Fibroblast of mammary gland (primary cell): Measurements from ENCODE around the gene CD14.
"Not testable (repeated sequence)": the region's sequence is repeated elsewhere in the genome, so short reads cannot be mapped to it uniquely, and the experiment has no call there.

ENCODE experiments used
- DNase-seq: peaks from one replicate; pipeline ENCODE4 v3.0.0-alpha.2; 2010; ENCODE audit warnings: low read depth
- H3K4me3 ChIP-seq: 2 replicates; pipeline ENCODE4 v1.5.1; 2011; ENCODE audit warnings: low read depth, mild to moderate bottlenecking, low read length, moderate library complexity; ENCODE audit not compliant: control insufficient read depth
- CTCF ChIP-seq: conservative IDR thresholded peaks from 2 replicates; pipeline ENCODE4 v1.5.1; 2011; ENCODE audit warnings: low read depth, low read length, inconsistent platforms; ENCODE audit not compliant: control insufficient read depth, insufficient read depth

CD14 gene

GRCh38 chr5:140608722-140609121 is 24.3 kb downstream of the CD14 start:
- DNase-seq = no peak
- H3K4me3 ChIP-seq = no peak overlapping the region
- no peak for TF ChIP-seq CTCF

- peak; percentile 32 for DNase-seq
- no peak overlapping the region for H3K4me3 ChIP-seq
- TF ChIP-seq CTCF = no peak
Observed at GRCh38 chr5:140607031-140607430, 25.9 kb downstream of the CD14 start.

GRCh38 chr5:140605879-140606278 is 27.1 kb downstream of the CD14 start:
- no peak for TF ChIP-seq CTCF
- DNase-seq = peak; percentile 9
- no peak overlapping the region for H3K4me3 ChIP-seq

- no peak for DNase-seq
- no peak for TF ChIP-seq CTCF
- no peak overlapping the region for H3K4me3 ChIP-seq
Observed at GRCh38 chr5:140603734-140604133, 29.2 kb downstream of the CD14 start.

GRCh38 chr5:140603446-140603698 is 29.6 kb downstream of the CD14 start:
- H3K4me3 ChIP-seq, DNase-seq: not testable (repeated sequence)

GRCh38 chr5:140602147-140602546 is 30.8 kb downstream of the CD14 start:
- TF ChIP-seq CTCF = no peak
- H3K4me3 ChIP-seq = no peak overlapping the region
- no peak for DNase-seq

GRCh38 chr5:140600096-140600495 is 32.9 kb downstream of the CD14 start:
- DNase-seq = no peak
- no peak for TF ChIP-seq CTCF
- no peak overlapping the region for H3K4me3 ChIP-seq
